ENCODE results near the gene UBL4A. TPM values are rescaled to one million over a fixed set of nuclear protein-coding genes. Genes with fewer than 3 reads are reported as not detected.

UBL4A gene
- total and polyA plus RNA-seq, 4 donors, result 21.3 to 39.6 (median 30.6) TPM

GRCh38 chrX:154434394-154435168 is 51.8 kb downstream of the UBL4A start:
- peaks cover 0 to 25% (median 7%) of the 10 kb centered on the region in 4 donors for H3K36me3 ChIP-seq (ENCODE audit: control insufficient read depth in 4 of 4, insufficient read depth in 4 of 4, low read length in 4 of 4)
- H3K4me1 ChIP-seq (ENCODE audit: control insufficient read depth in 5 of 5, insufficient read depth in 5 of 5, low read length in 5 of 5), result peaks cover 0 to 8% (median 5%) of the 10 kb centered on the region in 5 donors
- H3K9me3 ChIP-seq (ENCODE audit: control insufficient read depth in 4 of 4, insufficient read depth in 3 of 4, low read length in 3 of 4), result peaks cover 0 to 6% (median 0%) of the 10 kb centered on the region in 4 donors
- DNase-seq (no peak), ATAC-seq (ENCODE audit: insufficient read depth, low FRiP score) (no peak)
- no peak overlapping the region for H3K9ac ChIP-seq (ENCODE audit: insufficient read depth in 1 of 2, low read length in 2 of 2)
- no peak for TF ChIP-seq CTCF (IDR thresholded peaks at IDR 0.05; ENCODE audit: control extremely low read depth, extremely low read depth)
- H3K4me3 ChIP-seq, result no peak overlapping the region
- 83 to 100% methylated on average over 3 to 7 of the region's 7 CpGs for WGBS, 2 donors
- H3K27ac ChIP-seq (ENCODE audit: low read depth in 1 of 2, low read length in 1 of 2), result no peak overlapping the region
- H3K27me3 ChIP-seq (ENCODE audit: control insufficient read depth in 3 of 3, insufficient read depth in 3 of 3, low read length in 2 of 3), result no peaks in the 10 kb centered on the region

Small RNAs within 50 kb of the gene (small RNA-seq; reads per million reads assigned to genes)
- 0.08 reads per million for gene MIR6858 (ENCODE audit: low replicate concordance)
- gene RN7SL697P (ENCODE audit: low replicate concordance), result not detected

Other genes starting within 250 kb of the UBL4A start
- not detected for gene OPN1MW3, start 229.0 kb downstream of the UBL4A start, total RNA-seq
- gene OPN1MW3, start 229.0 kb downstream of the UBL4A start, polyA plus RNA-seq, result not detected
- not detected for gene TEX28, start 191.5 kb downstream of the UBL4A start, total RNA-seq
- under 1 TPM in 1 of 2 donors, not detected in 1; 0.02 TPM for gene TEX28, start 191.5 kb downstream of the UBL4A start, polyA plus RNA-seq
- 1 to 10 TPM in 1 of 2 donors, under 1 TPM in 1; 0.18 to 1.5 TPM for gene TKTL1, start 190.8 kb downstream of the UBL4A start, total RNA-seq
- under 1 TPM in 1 of 2 donors, not detected in 1; 0.54 TPM for gene TKTL1, start 190.8 kb downstream of the UBL4A start, polyA plus RNA-seq
- gene FLNA, start 112.0 kb downstream of the UBL4A start, total RNA-seq, result 1,000 to 10,000 TPM in 1 of 2 donors, 100 to 1,000 TPM in 1; 602 to 1,802 TPM
- gene FLNA, start 112.0 kb downstream of the UBL4A start, polyA plus RNA-seq, result 100 to 1,000 TPM; 645 to 783 TPM
- 10 to 100 TPM; 33.0 to 66.9 TPM for gene EMD, start 107.3 kb downstream of the UBL4A start, total RNA-seq
- gene EMD, start 107.3 kb downstream of the UBL4A start, polyA plus RNA-seq, result 100 to 1,000 TPM in 1 of 2 donors, 10 to 100 TPM in 1; 82.7 to 108 TPM
- gene RPL10, start 88.2 kb downstream of the UBL4A start, total RNA-seq, result 1,000 to 10,000 TPM; 2,479 to 3,133 TPM
- gene RPL10, start 88.2 kb downstream of the UBL4A start, polyA plus RNA-seq, result 1,000 to 10,000 TPM; 4,111 to 4,258 TPM
- gene DNASE1L1, start 77.4 kb downstream of the UBL4A start, total RNA-seq, result 10 to 100 TPM; 12.5 to 41.0 TPM
- 10 to 100 TPM; 28.2 to 52.3 TPM for gene DNASE1L1, start 77.4 kb downstream of the UBL4A start, polyA plus RNA-seq
- gene TAFAZZIN, start 75.1 kb downstream of the UBL4A start, total RNA-seq, result 10 to 100 TPM; 28.4 to 48.9 TPM
- gene TAFAZZIN, start 75.1 kb downstream of the UBL4A start, polyA plus RNA-seq, result 10 to 100 TPM; 39.7 to 61.2 TPM
- gene ATP6AP1, start 57.9 kb downstream of the UBL4A start, total RNA-seq, result 100 to 1,000 TPM in 1 of 2 donors, 10 to 100 TPM in 1; 73.7 to 142 TPM
- gene ATP6AP1, start 57.9 kb downstream of the UBL4A start, polyA plus RNA-seq, result 100 to 1,000 TPM in 1 of 2 donors, 10 to 100 TPM in 1; 84.1 to 220 TPM
- gene GDI1, start 49.5 kb downstream of the UBL4A start, total RNA-seq, result 100 to 1,000 TPM in 1 of 2 donors, 10 to 100 TPM in 1; 64.0 to 116 TPM
- gene GDI1, start 49.5 kb downstream of the UBL4A start, polyA plus RNA-seq, result 100 to 1,000 TPM; 116 to 130 TPM
- 10 to 100 TPM; 23.4 to 74.4 TPM for gene FAM50A, start 42.5 kb downstream of the UBL4A start, total RNA-seq
- gene FAM50A, start 42.5 kb downstream of the UBL4A start, polyA plus RNA-seq, result 100 to 1,000 TPM; 106 to 202 TPM
- gene PLXNA3, start 28.3 kb downstream of the UBL4A start, total RNA-seq, result 10 to 100 TPM; 17.3 to 61.1 TPM
- gene PLXNA3, start 28.3 kb downstream of the UBL4A start, polyA plus RNA-seq, result 10 to 100 TPM; 10.2 to 16.1 TPM
- 10 to 100 TPM; 10.3 to 26.4 TPM for gene LAGE3, start 7.3 kb downstream of the UBL4A start, total RNA-seq
- gene LAGE3, start 7.3 kb downstream of the UBL4A start, polyA plus RNA-seq, result 10 to 100 TPM; 21.5 to 32.0 TPM
- 10 to 100 TPM; 11.1 to 30.9 TPM for gene SLC10A3, start 4.0 kb upstream of the UBL4A start, total RNA-seq
- 10 to 100 TPM; 27.3 to 33.0 TPM for gene SLC10A3, start 4.0 kb upstream of the UBL4A start, polyA plus RNA-seq
- 10 to 100 TPM; 21.5 to 48.6 TPM for gene FAM3A, start 29.6 kb upstream of the UBL4A start, total RNA-seq
- gene FAM3A, start 29.6 kb upstream of the UBL4A start, polyA plus RNA-seq, result 10 to 100 TPM; 43.9 to 61.2 TPM
- gene G6PD, start 60.2 kb upstream of the UBL4A start, total RNA-seq, result 100 to 1,000 TPM in 1 of 2 donors, 10 to 100 TPM in 1; 24.3 to 106 TPM
- gene G6PD, start 60.2 kb upstream of the UBL4A start, polyA plus RNA-seq, result 10 to 100 TPM; 55.4 to 75.6 TPM
- gene IKBKG, start 61.0 kb upstream of the UBL4A start, total RNA-seq, result 10 to 100 TPM; 12.0 to 58.3 TPM
- gene IKBKG, start 61.0 kb upstream of the UBL4A start, polyA plus RNA-seq, result 10 to 100 TPM; 23.1 to 49.6 TPM
- not detected for gene CTAG1A, start 98.5 kb upstream of the UBL4A start, total RNA-seq
- not detected for gene CTAG1A, start 98.5 kb upstream of the UBL4A start, polyA plus RNA-seq
- gene CTAG1B, start 132.7 kb upstream of the UBL4A start, total RNA-seq, result not detected
- gene CTAG1B, start 132.7 kb upstream of the UBL4A start, polyA plus RNA-seq, result not detected
- gene CTAG2, start 167.0 kb upstream of the UBL4A start, total RNA-seq, result not detected
- gene CTAG2, start 167.0 kb upstream of the UBL4A start, polyA plus RNA-seq, result 1 to 10 TPM in 1 of 2 donors, not detected in 1; 4.9 TPM